NB4 (cell line): Measurements from ENCODE around the gene SPEF1.

Experiments
- DNase-seq: peaks from one replicate; pipeline ENCODE4 v3.0.0; 2010; ENCODE audit warnings: low read depth
- H3K4me3 ChIP-seq: one replicate; pipeline ENCODE4 v1.5.1; 2011; ENCODE audit warnings: mild to moderate bottlenecking, low read depth, low read length, moderate library complexity
- MYC ChIP-seq: IDR thresholded peaks from 2 replicates; pipeline ENCODE4 v1.6.1; 2011; ENCODE audit warnings: low read depth, low read length
- POLR2A ChIP-seq: IDR thresholded peaks from 2 replicates; pipeline ENCODE4 v1.6.1; 2011; ENCODE audit warnings: mild to moderate bottlenecking; ENCODE audit not compliant: insufficient read length; ENCODE audit errors: extremely low read depth
- TF ChIP-seq, protein P1 (sequence below): IDR thresholded peaks from one replicate; pipeline ENCODE4 v1.5.1; 2012; ENCODE audit warnings: low read depth, low read length
- TF ChIP-seq, protein P2 (sequence below): IDR thresholded peaks from 2 replicates; pipeline ENCODE4 v1.6.1; 2011; ENCODE audit warnings: low read depth, low read length

SPEF1 gene

DNA sequence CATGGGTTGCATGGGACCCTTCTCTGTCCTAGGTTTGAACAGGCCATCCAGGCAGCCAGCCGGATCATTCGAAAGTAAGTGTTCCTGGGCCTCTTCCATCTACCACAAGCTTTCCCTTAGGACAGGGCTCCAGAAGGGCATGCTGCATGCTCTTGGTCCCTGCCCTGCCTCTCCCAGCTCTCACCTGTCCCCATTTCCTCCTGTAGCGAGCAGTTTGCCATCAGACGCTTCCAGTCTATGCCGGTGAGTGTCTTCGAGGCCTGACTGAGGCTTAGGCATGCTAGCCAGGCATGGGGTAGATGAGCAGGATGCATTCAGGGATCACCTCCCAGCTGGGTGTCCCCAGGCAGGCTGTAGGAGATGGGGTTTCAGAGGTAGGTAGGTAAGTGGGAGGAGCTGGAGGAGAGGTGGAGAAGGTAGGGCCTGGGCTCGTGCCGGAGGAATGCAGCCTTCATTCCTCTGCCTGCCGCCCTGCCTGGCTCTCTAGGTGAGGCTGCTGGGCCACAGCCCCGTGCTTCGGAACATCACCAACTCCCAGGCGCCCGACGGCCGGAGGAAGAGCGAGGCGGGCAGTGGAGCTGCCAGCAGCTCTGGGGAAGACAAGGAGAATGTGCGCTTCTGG lies 19.1 kb upstream of the SPEF1 start:
- DNase-seq = no peak
- H3K4me3 ChIP-seq = no peak overlapping the region
- TF ChIP-seq MYC = no peak
- TF ChIP-seq, protein P1, sequence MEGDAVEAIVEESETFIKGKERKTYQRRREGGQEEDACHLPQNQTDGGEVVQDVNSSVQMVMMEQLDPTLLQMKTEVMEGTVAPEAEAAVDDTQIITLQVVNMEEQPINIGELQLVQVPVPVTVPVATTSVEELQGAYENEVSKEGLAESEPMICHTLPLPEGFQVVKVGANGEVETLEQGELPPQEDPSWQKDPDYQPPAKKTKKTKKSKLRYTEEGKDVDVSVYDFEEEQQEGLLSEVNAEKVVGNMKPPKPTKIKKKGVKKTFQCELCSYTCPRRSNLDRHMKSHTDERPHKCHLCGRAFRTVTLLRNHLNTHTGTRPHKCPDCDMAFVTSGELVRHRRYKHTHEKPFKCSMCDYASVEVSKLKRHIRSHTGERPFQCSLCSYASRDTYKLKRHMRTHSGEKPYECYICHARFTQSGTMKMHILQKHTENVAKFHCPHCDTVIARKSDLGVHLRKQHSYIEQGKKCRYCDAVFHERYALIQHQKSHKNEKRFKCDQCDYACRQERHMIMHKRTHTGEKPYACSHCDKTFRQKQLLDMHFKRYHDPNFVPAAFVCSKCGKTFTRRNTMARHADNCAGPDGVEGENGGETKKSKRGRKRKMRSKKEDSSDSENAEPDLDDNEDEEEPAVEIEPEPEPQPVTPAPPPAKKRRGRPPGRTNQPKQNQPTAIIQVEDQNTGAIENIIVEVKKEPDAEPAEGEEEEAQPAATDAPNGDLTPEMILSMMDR = no peak
- TF ChIP-seq POLR2A = no peak
- TF ChIP-seq, protein P2, sequence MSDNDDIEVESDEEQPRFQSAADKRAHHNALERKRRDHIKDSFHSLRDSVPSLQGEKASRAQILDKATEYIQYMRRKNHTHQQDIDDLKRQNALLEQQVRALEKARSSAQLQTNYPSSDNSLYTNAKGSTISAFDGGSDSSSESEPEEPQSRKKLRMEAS = no peak

DNA sequence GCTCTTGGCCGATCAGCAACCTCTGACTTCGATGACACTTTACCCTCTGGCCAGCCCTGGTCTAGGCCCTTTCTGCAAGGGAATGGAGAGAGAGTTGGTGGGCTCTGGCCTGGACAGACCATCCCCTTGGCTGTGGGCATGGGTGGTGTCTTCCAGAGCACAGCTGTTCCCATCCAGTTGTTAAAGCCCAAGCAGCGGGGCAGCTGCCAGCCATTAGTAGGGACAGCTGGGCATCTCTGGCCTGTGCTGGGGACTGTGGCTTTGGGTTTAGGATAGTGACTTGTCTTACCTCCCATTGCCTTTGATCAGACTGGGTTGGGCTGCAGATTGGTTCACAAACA lies 17.6 kb upstream of the SPEF1 start:
- H3K4me3 ChIP-seq = no peak overlapping the region
- no peak for TF ChIP-seq POLR2A
- TF ChIP-seq MYC = no peak
- TF ChIP-seq, protein P1 = no peak
- TF ChIP-seq, protein P2 = no peak

DNA sequence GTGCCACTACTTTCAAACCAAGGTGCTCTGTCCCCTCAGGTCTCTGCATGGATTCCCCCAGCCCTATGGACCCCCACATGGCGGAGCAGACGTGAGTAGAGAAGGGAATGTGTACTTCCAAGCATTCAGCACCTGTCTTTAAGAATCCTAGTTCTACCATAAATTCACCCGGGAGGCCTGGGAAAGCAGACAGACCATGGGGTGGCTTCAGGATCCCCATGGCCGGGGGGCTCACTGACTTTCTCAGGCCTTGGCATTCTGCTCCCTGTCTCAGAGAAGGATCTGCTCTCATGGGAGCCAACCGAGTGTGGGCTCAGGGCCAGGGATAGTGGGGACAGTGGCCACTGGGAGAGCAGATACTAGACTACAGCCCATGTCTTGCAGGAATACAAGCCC lies 17.1 kb upstream of the SPEF1 start:
- TF ChIP-seq, protein P2 = no peak
- no peak overlapping the region for H3K4me3 ChIP-seq
- no peak for DNase-seq

More for the DNA sequence above, 17.6 kb upstream of the SPEF1 start:
- no peak for DNase-seq

DNA sequence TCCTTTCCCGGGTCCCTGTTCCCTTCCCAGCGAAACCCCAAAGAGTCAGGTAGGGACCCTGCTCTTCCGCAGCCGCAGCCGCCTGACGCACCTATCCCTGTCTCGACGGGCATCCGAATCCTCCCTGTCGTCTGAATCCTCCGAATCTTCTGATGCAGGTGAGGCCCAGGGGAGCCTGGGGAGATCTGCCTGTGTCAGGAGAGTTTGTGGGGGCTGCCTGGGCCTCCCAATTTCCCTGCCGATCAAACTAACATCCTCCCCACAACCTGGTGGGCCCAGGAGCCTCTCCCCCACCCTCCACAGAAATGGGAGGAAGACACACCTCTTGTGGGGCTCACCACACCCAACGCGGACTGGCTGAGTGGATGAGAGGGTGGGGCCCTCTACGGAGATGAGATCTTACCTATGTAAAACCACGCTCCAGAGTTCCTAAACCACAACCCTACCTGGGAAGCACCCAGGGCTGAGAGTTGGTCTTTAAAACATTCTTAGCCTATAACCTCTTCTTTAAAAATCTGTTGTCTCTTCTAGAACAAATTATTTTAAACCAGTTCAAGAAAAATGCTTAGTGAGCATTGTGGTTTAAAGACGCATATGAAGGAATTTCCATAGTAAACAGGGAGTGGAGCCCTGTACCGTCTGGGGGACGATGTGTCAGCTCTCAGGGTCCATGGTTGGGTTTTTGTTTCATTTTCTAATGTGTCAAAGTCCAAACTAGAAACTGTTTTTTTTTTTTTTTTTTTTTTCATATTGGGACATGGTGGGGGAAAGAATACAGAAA lies 16.5 kb upstream of the SPEF1 start:
- no peak for DNase-seq
- TF ChIP-seq, protein P1 = no peak
- TF ChIP-seq POLR2A (no peak), MYC (no peak)
- TF ChIP-seq, protein P2 = no peak
- peak overlapping the region; percentile 77 for H3K4me3 ChIP-seq

DNA sequence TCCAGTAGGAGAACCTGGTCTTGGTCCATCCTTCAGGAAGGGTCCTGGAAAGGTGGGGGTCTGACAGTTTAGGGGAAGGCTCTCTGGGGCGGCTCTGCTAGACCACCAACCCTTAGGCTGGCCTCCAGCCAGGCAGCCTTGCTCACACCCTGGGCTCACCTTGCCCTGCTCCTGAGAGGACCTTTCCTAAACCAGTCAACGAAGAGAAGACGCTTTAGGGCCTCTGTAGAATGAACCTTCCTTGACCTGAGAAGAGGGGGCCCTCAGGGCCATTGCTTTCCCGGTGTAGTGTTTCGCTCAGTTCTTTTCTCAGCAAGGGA lies 15.9 kb upstream of the SPEF1 start:
- peak overlapping the region; percentile 77 for H3K4me3 ChIP-seq
- TF ChIP-seq MYC (no peak), POLR2A (no peak)
- TF ChIP-seq, protein P1 = no peak
- TF ChIP-seq, protein P2 = no peak
- no peak for DNase-seq

DNA sequence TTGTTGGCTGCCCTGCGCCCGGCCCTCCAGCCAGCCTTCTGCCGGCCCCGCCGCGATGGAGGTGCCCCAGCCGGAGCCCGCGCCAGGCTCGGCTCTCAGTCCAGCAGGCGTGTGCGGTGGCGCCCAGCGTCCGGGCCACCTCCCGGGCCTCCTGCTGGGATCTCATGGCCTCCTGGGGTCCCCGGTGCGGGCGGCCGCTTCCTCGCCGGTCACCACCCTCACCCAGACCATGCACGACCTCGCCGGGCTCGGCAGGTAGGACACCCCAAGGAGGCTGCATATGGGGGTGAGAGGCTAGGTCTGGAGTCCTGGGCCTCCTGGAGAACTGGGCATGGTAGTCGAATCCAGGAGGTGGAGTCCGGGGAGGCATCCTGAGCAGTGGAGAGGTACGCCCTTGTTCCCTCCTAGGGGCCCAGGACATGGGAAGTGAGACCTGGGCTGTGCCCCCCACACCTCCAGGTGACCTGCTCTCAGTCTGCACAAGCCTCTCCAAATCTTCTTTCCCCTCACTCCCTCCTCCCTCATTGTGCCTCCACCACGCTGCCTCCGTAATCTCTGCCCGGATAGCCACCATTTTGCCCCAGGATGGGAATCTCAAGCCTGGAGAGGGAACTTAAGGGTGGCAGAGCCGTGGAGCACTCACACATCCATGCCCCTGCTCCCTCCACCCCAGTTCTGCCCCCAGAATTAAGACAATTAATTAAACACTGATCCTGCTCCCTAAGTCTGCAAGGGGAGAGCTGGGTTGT lies 15.4 kb upstream of the SPEF1 start:
- TF ChIP-seq POLR2A (no peak), MYC (no peak)
- TF ChIP-seq, protein P1 = no peak
- TF ChIP-seq, protein P2 = no peak
- DNase-seq = no peak
- H3K4me3 ChIP-seq = peak overlapping the region; percentile 77
